ENCODE data around the gene SNX10. TPM values are rescaled to one million over a fixed set of nuclear protein-coding genes. Genes with fewer than 3 reads are reported as not detected.

SNX10 gene
- total RNA-seq, 4 donors from 2014 or later = 0.87 to 5.2 (median 2.0) TPM

DNA sequence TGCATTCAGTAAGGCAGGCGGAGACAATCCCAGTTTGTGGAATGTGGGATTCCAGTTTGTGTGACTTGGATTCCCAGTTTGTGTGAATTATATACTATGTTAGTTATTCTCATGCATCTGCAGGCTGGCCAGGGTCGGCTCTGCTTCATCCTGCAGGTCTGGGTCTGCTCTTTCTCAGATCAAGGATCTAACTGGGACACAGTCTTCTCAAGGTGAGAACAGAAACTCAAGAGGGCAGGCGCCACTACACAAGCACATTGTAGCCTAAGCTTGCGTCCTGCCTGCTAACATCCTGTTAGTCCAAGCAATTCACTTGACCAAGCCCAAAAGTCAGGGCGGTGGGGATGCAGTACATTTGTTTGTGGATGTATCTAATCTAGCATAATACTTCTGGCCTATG is 131.1 kb downstream of the SNX10 start:
- Histone ChIP-seq H3K9me3 (no peaks in the 10 kb centered on the region), H3K36me3 (no peaks in the 10 kb centered on the region), H3K4me3 (no peak overlapping the region), H3K4me1 (no peaks in the 10 kb centered on the region), H3K27ac (no peak overlapping the region), H3K27me3 (no peaks in the 10 kb centered on the region)
- whole genome bisulfite sequencing = 98% methylated on average over 5 of the region's 5 CpGs
- TF ChIP-seq POLR2A (IDR thresholded peaks at IDR 0.05) (no peak), POLR2AphosphoS5 (IDR thresholded peaks at IDR 0.05) (no peak), EP300 (IDR thresholded peaks at IDR 0.05) (no peak)
- TF ChIP-seq, protein P1, sequence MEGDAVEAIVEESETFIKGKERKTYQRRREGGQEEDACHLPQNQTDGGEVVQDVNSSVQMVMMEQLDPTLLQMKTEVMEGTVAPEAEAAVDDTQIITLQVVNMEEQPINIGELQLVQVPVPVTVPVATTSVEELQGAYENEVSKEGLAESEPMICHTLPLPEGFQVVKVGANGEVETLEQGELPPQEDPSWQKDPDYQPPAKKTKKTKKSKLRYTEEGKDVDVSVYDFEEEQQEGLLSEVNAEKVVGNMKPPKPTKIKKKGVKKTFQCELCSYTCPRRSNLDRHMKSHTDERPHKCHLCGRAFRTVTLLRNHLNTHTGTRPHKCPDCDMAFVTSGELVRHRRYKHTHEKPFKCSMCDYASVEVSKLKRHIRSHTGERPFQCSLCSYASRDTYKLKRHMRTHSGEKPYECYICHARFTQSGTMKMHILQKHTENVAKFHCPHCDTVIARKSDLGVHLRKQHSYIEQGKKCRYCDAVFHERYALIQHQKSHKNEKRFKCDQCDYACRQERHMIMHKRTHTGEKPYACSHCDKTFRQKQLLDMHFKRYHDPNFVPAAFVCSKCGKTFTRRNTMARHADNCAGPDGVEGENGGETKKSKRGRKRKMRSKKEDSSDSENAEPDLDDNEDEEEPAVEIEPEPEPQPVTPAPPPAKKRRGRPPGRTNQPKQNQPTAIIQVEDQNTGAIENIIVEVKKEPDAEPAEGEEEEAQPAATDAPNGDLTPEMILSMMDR (IDR thresholded peaks at IDR 0.05) = no peak
- DNase-seq (ENCODE audit: low spot score in 2 of 2) = no peak

DNA sequence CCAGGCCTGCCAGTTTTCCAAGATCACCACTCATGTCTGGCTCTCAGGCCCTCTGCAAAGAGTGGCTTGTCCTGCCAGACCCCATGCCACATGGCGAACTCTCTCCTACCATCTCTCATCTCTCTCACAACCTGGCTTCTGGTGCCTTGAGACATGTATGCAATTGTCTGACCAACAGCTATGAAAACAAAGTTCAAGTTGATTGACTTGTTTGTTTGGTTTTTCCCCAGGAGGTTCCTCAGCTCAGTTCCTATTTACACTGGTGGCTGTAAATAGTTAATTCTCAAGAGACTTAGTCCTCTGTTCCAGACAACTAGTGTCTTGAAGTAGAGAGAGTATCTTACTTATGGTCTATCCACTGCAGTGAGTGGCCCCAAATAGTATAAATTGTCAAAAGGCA is 131.8 kb downstream of the SNX10 start:
- no peaks in the 10 kb centered on the region for H3K36me3 ChIP-seq

More for the DNA sequence above, 131.8 kb downstream of the SNX10 start:
- Histone ChIP-seq H3K27ac (no peak overlapping the region), H3K4me3 (no peak overlapping the region), H3K4me1 (no peaks in the 10 kb centered on the region), H3K9me3 (no peaks in the 10 kb centered on the region), H3K27me3 (no peaks in the 10 kb centered on the region)
- 83% methylated on average over 1 of the region's 1 CpG for WGBS
- no peak for TF ChIP-seq POLR2A (IDR thresholded peaks at IDR 0.05)
- TF ChIP-seq POLR2AphosphoS5 (IDR thresholded peaks at IDR 0.05) = no peak
- no peak for TF ChIP-seq EP300 (IDR thresholded peaks at IDR 0.05)
- TF ChIP-seq, protein P1 (IDR thresholded peaks at IDR 0.05) = no peak
- no peak for DNase-seq (ENCODE audit: low spot score in 2 of 2)

Other genes starting within 250 kb of the SNX10 start
- 10 to 100 TPM; 14.1 to 36.3 (median 19.7) TPM for gene NFE2L3, start 139.7 kb upstream of the SNX10 start, total RNA-seq
- 100 to 1,000 TPM in 3 of 4 donors, 10 to 100 TPM in 1; 88.2 to 228 (median 137) TPM for gene HNRNPA2B1, start 91.1 kb upstream of the SNX10 start, total RNA-seq
- 10 to 100 TPM; 42.3 to 81.7 (median 44.7) TPM for gene CBX3, start 90.1 kb upstream of the SNX10 start, total RNA-seq

All from suprapubic skin (tissue), 4 donors.